NCI-H460 (cell line): Measurements from ENCODE around the gene SCLT1. TPM values are rescaled to one million over a fixed set of nuclear protein-coding genes. Genes with fewer than 3 reads are reported as not detected.

ENCODE experiments used
- DNase-seq: peaks from one replicate; pipeline ENCODE4 v3.0.0-alpha.2; 2016; ENCODE audit warnings: low read depth; ENCODE audit errors: extremely low read depth
- small RNA-seq, 2 experiments: library from RNA; depleted of rRNA; stranded (forward); fragments of <200 nt; gene quantifications; one replicate each; pipeline ENCODE3, GENCODE V24; 2014
- total RNA-seq: library from RNA; depleted of rRNA; stranded (reverse); fragments of >200 nt; shearing (Covaris generic); gene quantifications from 2 replicates; pipeline ENCODE4 v1.2.3, GENCODE V29; 2014; rRNA removed

The SCLT1 gene
- total RNA-seq, 1 experiment from 2014 or later: 17.1 TPM

DNA sequence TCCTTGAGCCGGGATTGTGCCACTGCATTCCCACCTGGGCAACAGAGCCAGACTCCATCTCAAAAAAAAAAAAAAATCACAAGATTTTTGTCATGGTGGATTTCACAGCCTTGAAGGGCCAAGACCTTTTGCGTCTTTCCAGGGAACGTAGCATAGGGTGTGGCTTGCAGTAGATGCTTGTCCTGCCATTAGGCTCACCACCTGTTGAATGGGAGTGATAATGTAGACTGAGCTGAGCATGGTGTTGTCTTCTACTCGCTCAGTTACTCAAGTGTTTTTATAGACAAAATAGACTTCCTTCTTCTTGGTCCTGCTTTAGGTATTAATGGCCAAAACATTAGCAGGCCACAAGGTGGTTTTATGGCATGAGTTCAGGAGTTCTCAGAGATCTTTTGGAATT, 243.1 kb downstream of the SCLT1 start:
- no peak for DNase-seq

DNA sequence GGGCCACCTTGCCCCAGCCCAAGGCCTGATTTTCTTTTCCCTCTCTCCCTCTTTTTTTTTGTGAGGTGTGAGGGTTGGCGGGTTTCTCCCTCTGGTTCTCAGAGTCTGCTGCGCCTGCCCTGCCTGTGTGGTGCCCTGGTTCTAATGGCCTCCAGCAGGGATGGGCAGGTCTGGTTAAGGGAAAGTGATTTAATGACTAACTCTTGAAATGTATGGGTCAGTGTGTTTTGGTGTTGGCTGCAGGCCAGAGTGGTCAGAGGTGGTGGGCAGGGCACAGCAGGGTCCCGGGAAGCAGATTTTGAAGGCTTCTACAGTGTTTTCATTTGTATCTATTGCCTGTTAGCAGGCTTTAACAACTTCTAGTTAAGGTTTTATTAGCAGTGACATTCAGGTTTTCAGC, 244.9 kb downstream of the SCLT1 start:
- DNase-seq: no peak

DNA sequence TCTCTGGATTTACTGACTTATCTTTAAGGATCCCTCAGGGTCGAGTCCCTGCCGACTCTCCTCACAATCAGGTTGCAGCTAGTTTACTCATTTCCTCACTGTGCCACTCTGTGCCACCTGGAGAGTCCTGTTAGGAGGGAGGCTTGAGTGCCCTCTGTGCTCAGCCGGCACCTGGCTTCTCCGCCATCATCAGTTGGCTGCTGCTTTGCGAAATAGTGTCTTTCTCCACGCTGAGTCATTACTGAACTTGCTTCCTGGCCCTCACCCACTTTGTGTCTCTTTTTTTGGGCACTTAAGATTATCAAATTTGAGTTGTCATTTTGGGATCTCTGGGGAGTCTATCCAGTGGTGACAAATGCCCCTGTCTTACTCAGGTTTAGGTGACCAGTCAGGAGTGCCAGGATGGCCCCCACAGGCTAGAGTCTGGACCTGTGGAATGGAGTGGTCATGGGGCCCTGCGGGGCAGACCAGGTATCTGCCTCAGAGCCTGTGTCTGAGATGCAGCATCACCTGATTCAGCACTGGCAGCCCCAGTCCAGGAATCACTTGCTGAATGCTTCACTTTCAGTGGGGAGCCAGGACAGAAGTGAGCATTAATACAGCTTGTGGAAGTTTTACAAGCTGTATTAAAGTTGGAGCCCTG, 246.1 kb downstream of the SCLT1 start:
- DNase-seq: no peak

DNA sequence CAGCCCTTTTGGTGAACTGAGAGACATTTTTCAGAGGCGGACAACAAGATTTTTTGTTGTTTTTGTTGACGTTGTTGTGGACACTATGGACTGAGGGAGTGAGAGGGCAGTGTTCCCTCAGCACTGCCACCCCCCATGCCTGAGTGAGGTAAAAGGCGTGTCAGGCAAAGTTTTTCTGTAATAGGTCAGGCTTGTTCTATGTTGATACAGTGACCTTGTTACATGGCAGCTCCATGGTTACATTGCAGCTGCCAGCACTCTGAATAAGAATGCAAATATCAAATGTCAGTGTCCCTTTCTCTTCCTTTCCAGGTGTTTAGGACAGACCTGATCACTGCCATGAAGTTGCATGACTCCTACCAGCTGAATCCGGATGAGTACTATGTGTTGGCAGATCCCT, 247.3 kb downstream of the SCLT1 start:
- no peak for DNase-seq

DNA sequence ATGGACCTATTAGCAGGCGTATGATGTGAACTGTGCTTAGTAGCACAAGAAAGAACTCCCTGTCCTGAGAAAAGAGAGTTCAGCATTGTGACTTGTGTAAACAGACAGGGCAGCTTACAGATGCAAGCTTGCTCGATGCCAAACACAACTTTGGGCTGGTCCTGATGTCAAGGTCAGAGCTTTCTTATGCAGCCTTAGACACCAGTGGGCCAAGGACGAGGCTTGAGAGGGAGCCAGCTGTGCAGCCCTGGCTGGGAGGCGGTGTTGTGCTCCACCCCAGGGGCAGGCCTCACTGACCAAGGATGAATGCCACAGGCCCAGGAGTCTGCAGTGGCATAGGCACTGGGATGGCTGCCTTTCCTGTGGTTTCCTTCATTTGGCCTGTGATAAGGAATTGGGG, 248.4 kb downstream of the SCLT1 start:
- no peak for DNase-seq

DNA sequence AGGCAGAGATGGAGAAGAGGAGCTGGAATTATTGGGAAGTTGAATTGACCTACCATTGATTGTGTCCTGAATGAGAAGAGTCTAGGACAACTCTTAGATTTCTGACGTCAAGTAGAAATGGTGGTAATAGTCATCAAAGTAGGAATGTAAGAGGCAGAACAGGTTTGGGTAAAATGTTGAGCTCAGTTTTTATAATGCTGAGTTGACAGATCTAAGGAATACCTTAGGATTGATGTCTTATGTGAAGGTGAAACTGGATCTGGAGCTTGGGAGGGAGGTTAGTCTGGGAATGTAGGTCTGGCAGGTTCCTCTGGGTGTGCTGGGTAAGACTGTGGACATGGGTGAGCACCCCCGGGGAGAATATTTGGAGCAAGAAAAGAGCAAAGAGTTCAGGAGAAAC, 251.9 kb downstream of the SCLT1 start:
- no peak for DNase-seq

DNA sequence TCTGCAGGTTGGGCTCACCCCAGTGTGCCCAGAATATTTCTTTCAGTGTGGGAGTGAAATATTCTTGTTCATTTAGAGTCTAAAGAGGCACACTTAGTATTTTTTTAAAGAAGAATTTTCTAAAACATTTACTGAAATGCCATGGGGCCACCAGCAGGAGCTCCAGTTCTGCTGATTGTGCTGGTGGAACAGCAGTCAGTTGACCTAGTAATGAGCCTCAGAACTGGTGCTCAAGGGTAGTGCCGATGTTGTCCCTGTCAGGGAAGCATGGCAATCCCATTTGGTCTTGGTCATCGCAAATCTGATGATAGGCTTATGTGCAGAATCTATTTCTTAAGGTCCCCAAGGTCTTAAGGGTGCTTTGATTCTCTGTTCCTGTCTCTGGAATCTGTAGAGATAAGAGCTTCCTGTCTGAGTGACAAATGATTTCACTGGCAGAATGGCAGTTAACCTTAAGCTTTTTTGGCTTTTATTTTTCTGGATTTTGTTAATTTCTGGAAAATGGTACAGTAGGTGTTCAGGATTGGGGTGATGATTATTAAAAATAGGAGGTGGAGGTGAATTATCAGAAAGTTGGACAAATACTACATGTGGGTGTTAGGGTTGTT, 252.5 kb downstream of the SCLT1 start:
- no peak for DNase-seq

DNA sequence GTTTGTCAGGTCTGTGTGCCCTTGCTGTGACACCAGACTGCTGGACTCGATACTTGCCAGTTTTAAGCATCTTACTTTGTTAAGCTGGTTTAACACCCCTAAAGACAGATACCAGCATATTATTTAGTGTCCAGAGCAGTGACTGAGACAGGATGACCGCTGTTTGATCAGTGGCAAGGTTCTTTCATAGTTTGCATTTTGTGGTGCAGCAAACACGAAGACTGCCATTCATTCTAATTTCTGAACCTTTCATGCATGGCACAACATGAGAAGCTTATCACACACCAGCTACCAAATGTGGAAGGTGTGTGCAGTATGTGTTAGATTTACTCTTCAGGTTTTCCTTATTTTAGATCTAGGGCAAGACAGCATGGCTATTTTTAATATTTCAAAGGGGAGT, 255.7 kb downstream of the SCLT1 start:
- DNase-seq: no peak

DNA sequence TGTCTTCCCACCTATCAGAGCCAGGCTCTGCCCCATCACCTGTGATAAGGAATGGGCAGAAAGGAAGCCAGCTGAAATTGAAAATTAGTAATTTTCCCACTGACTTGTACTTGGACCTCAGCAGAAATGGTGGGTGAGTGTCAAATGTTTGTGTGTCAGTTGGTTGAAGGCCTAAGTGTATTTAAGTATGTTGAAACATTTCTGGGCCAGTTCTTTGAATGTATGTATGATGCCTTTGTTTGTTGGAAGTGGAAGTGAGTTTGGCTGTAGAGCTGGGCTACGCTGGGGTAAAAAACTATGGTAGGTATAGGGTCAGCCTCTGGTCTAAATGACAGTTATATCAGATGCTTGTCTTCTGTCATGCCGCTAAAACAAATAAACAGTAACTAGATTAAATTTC, 256.1 kb downstream of the SCLT1 start:
- DNase-seq: no peak

DNA sequence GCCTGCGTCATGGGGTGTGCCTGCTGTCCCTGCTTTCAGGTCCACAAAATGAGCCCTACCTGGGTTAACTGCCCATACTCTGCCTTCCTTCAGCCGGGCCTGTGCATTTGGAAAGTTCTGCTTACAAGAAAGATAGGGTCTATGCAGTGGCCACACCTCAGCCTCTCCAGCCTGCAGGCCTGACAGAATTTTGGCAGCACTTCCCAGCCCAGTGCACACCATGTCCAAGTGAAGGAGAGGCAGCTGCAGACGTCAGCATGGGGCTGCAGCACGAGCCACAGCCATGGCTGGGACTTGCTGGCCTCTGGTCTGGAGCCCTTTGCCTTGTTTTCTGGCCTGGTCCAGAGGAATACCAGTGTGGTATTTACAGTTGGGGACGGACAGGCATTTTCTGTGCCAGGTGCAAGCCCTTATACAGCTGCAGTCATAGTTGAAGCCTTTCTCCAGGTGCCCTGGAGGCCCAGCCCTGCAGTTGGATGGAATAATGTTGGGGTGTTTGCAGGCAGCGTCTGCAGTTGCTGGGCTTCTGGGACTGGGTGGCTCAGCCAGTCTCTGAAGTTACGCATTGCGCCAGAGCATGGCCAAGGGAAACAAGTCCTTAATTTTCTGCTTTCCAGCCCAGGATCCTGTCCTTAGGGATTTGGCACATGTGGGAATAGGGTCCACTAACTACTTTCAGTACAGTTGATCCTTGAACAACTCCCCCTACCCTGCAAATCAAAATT, 257.7 kb downstream of the SCLT1 start:
- no peak for DNase-seq

Small RNAs within 50 kb of the gene (small RNA-seq; reads per million reads assigned to genes)
- gene AC093826.2: 0 reads per million in 2 experiments

Other genes starting within 250 kb of the SCLT1 start
- gene C4orf33, start 2.6 kb upstream of the SCLT1 start, total RNA-seq: 10.7 and 13.9 TPM in 2 replicates